ENCODE measurements around the gene INAVA.
"Not testable (repeated sequence)": the region's sequence is repeated elsewhere in the genome, so short reads cannot be mapped to it uniquely, and the experiment has no call there.

Gene INAVA

GRCh38 chr1:200899451-200899915 lies 4.8 kb downstream of the INAVA start:
- DNase-seq = no peak

GRCh38 chr1:200899954-200900867 lies 5.5 kb downstream of the INAVA start:
- DNase-seq = no peak

- no peak for DNase-seq
These were observed 6.2 kb downstream of the INAVA start for GRCh38 chr1:200900877-200901276.

GRCh38 chr1:200901350-200901749 lies 6.7 kb downstream of the INAVA start:
- DNase-seq = no peak

GRCh38 chr1:200901796-200902444 lies 7.2 kb downstream of the INAVA start:
- DNase-seq = no peak

GRCh38 chr1:200903793-200904192 lies 9.1 kb downstream of the INAVA start:
- DNase-seq = no peak

- DNase-seq = no peak
These were observed 10.1 kb downstream of the INAVA start for GRCh38 chr1:200904772-200905171.

- DNase-seq = peak; percentile 22
These were observed 10.8 kb downstream of the INAVA start for GRCh38 chr1:200905411-200906052.

GRCh38 chr1:200906491-200906890 lies 11.8 kb downstream of the INAVA start:
- DNase-seq = no peak

GRCh38 chr1:200907611-200908097 lies 13.0 kb downstream of the INAVA start:
- no peak for DNase-seq

GRCh38 chr1:200908191-200908868 lies 13.6 kb downstream of the INAVA start:
- DNase-seq = no peak

GRCh38 chr1:200909071-200909470 lies 14.4 kb downstream of the INAVA start:
- DNase-seq = no peak

- no peak for DNase-seq
These were observed 15.1 kb downstream of the INAVA start for GRCh38 chr1:200909757-200910239.

GRCh38 chr1:200911361-200911760 lies 16.7 kb downstream of the INAVA start:
- DNase-seq = no peak

GRCh38 chr1:200911936-200912335 lies 17.2 kb downstream of the INAVA start:
- not testable (repeated sequence) for DNase-seq

GRCh38 chr1:200912737-200913407 lies 18.2 kb downstream of the INAVA start:
- no peak for DNase-seq

GRCh38 chr1:200916152-200916551 lies 21.5 kb downstream of the INAVA start:
- no peak for DNase-seq

GRCh38 chr1:200916681-200917080 lies 22.0 kb downstream of the INAVA start:
- DNase-seq = no peak

GRCh38 chr1:200917291-200917817 lies 22.7 kb downstream of the INAVA start:
- DNase-seq = no peak

GRCh38 chr1:200918006-200918405 lies 23.3 kb downstream of the INAVA start:
- no peak for DNase-seq

GRCh38 chr1:200919386-200919785 lies 24.7 kb downstream of the INAVA start:
- DNase-seq = no peak

Measured in T-helper 9 cell (primary cell).